Activated gamma-delta T cell (primary cell): Measurements from ENCODE around the gene GLIPR2.
"Not testable (repeated sequence)": the region's sequence is repeated elsewhere in the genome, so short reads cannot be mapped to it uniquely, and the experiment has no call there.

Source experiments
- DNase-seq: peaks from one replicate; lab custom pipeline; 2025; lab: John Stamatoyannopoulos, UW

Gene GLIPR2

DNA sequence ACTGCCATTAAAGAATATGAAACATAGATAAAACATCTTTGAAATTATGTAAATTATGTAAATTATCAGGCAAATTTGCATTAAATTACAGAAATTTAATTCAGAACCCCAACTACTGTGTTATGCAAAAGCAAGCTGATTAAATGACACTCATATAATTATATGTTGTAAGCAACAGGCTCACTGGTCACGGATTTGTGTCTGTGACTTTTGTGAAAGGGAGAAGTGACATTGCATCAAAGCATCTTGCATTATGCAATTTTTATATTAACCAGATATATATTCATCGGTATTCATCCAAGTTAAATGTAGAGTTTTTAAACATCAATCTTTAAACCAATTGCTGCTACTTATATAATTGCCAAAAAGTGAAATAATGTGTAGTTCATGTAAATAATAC is 13.0 kb upstream of the GLIPR2 start:
- DNase-seq = no peak

DNA sequence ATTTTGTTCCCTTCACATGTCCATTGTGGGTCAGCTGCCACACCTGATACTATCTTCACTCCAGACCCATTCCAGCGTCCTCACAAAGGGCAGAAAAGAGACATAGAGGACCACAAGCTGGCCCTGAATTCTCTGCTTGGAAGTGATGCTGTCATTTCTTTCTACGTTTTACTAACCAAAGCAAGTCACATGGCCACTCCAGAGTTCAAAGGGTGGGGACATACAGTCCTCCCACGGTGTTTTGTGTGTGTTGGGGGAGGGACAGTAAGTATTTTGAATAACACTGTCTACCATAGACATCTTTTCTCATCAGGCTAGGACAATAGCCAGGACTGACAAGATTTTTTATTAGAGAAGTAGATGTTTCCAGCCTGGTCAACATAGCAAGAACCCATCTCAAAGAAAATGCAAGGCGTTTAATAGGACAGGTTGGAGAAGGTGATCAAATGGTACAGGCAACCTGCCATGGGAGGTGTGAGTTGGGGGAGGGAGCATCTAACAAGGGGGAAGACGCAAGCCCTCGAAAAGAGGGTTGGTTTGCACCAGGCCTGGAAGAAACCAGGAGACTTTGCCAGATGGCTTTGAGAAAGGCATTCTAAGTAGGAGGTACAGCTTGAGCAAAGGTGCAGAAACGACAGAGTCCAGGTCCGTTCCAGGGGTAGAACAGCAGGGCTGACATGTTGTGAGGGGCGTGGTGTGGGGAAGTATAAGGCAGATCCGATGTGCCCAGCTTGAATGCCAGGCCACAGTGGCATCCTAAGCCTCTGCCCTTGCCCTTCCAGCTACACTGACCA is 11.3 kb upstream of the GLIPR2 start:
- DNase-seq = no peak

- no peak for DNase-seq
Observed at GRCh38 chr9:36126016-36126730, 10.4 kb upstream of the GLIPR2 start.

DNA sequence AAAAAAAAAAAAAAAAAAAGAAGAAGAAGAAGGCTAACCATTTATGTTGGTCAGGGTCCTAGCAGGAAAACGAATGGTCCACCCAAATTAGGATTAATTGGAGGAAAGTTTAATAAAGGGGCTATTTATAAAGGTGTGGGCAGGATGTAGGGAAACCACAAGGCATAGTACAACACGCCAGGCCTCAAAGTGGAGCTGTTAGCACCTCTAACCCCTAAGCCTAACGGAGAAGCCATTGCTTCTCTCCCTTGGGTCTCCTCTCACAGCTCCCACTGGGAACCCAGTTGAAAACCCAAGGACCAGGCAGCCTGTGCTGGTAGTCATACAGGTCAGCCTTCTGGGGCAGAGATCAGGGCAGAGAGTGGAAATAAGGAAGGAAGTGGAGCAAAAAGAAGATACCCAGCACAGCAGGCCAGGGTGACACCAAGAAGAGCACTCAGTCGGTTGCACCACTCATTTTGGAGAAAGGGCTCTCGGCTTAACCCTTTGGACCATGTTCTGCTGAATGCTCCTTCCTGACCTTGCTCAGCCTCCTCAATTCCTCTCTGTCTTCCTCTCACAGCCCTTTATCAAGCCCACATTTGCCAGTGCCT is 8.8 kb upstream of the GLIPR2 start:
- no peak for DNase-seq

GRCh38 chr9:36128349-36128748 is 8.2 kb upstream of the GLIPR2 start:
- no peak for DNase-seq

DNA sequence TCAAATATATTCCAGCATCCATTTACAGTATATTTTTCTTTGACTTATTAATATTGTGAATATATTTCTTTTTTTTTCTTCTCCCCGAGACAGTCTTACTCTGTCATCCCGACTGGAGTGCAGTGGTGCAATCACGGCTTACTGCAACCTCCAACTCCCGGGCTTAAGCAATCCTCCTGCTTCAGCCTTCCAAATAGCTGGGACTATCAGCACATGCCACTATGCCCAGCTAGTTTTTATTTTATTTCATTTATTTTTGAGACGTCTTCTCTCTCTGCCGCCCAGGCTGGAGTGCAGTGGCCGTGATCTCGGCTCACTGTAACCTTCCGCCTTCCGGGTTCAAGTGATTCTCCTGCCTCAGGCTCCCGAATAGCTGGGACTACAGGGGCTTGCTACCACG is 7.4 kb upstream of the GLIPR2 start:
- DNase-seq = no peak

GRCh38 chr9:36131666-36132065 is 4.9 kb upstream of the GLIPR2 start:
- not testable (repeated sequence) for DNase-seq

- DNase-seq = no peak
Observed at GRCh38 chr9:36132086-36132485, 4.4 kb upstream of the GLIPR2 start.

DNA sequence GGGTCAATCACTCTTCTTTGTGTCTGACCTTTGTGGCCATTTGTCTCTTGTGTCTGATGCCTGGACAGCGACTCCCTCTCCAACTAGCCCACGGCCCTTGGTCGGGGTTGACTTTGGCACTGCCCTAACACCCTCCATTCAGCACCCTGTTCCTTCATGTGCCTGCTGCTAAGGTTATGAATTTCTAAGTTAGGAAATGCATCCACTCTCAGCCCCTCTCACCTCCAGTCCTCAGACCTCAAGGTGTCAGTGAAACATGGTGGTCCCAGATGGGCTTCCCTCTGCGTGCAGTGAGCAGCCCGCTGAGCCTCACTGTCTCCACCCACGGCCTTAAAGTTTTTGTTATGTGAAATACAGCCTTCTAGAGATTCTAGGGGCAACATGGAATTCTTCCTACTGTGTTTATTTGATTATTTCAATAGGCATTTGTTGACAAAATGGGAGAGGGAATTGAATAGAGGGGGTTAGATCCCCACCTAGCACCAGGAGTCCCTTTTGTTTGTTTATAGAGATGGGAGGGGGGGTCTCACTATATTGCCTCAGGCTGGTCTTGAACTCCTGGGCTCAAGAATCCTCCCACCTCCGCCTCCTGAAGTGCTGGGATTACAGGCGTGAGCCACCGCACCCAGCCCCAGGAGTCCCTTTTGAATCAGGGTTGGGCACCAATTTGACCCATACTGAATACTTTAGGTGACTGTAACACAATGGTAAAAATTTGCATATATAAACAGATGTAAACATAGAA is 1.6 kb upstream of the GLIPR2 start:
- no peak for DNase-seq

GRCh38 chr9:36135741-36136271 is 727 bp upstream of the GLIPR2 start:
- DNase-seq = no peak

DNA sequence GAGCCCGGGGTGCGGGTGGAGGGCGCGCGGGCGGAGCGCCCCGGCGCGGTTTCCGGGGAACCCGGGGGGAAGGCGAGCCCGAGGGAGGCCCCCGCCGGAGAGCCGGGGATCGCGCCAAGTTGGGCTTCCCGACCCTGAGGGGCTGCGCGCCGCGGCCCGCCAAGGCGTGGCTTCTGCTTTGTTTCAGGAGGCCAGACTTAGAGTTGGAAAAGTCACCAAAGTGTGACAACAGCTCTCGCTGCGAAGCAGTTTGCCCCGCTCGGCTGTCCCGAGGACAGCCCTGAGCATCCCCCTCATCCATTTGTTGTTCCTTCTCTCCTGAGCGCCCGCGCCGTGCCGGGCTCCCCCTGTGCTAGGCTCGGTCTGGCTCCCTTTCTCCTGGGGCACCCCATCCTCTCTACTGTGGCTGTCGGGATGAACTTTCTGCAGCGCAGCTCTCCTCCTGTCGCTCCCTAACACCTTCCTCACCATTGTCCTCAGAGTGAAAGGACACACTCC is 410 bp downstream of the GLIPR2 start:
- no peak for DNase-seq

DNA sequence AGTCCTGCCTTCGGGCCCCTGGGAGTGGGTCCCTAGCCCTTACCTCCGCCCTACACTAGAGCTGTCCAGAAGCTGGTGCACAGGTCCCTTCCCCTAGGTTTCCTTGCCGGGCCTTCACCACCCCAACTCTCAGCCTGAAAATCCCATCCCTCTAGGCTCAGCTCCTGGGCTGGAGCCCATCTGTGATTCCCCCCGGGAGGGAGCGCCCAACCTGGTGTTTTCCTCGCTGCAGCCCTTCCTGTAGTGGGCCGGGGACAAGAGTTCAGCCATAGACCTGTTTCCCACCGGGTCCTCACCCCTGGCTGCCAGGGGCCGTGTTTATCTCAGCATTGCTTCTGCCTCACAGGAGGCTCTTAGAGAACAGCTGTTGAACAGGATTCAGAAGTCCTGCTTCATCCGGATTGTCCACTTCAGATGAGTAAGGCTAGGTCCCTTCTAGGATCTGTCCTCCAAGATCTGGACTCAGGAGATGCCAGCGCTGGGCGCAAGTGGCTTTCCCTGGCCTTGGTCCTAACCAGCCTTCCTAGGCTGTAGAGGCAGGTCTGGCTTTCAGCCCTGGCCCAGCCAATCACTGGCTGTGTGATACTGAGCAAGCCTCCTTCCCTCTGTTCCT is 965 bp downstream of the GLIPR2 start:
- no peak for DNase-seq

DNA sequence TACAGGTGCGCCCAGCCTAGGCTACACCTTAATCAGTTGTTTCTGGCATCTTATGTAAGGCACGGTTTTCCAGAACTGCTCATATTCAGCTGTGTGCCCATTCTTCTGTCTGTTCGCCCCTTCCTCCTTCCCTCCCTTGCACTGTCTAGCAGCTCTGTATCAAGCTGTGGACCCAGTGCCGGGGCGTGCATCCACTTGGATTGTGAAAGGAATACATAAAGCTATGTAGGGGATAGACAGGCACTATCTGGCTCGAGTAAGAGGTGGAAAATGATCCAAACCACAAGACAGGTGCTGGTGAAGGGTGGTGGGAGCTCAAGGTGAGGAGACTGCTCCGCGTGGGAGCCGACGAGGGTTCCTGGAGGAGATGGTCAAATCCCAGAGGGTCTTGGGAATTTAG is 2.0 kb downstream of the GLIPR2 start:
- DNase-seq = no peak

DNA sequence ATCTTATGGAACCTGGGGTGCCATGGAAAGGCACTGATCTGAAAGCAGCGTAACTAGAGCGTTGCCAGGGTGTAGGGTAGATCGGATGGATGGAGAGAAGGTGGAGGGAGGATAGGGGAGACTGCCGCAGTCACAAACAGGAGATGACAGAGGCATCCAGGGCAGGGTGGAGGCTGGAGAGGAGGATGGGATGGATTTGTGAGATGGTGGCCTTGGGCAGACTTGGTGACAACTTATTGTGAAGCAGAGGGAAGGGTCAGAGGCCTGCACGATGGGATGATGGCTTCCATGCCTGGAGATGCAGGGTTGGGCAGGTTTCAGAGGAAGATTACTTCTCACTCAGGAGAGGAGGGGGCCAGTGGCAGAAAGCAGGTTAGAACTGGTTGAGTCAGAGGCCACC is 2.4 kb downstream of the GLIPR2 start:
- no peak for DNase-seq

DNA sequence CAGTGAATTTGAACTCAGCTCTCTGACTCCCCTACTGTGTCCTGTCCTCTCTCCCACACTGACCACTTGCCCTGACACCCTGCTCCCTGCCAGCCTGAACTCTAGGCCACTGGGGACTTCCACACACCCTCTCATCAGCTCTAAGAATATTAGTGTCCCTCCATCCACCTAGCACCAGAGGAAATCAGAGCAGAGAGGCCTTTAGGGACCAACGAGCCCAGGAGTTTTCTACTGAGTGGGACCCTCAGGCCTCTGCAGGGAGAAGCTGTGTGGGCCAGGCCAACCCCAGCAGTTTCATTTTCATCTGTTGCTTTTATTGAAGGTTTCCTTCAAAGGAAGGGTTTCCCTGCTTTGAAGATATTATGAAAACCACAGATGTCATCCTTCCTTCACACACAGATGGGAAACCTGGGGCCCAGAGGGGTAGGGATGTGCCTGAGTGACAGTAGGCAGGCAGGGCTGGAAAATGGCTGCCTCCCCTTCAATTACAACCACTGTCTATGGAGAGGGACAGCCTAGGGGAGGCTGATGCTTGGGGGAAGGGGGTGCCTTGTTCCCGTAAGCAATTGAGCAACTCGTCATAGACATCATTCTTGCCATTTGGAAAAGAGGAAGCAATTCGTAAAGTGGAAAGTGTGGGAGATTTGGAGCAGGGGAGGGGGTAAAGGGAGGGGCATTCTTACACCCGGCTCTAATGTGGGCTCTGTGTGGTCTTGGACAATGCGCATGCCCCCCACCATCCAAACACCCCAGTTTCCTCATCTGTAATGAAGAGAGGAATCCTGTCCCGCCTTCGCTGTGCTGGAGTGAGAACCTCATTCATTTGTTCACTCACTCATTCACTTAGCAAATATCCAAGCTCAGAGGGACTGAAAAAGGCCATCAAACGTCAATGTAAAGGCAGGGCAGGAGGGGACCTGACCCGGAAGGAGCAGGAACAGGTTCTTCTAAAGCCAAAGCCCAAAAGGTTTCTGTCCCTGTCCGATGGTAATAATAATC is 3.9 kb downstream of the GLIPR2 start:
- DNase-seq = no peak

DNA sequence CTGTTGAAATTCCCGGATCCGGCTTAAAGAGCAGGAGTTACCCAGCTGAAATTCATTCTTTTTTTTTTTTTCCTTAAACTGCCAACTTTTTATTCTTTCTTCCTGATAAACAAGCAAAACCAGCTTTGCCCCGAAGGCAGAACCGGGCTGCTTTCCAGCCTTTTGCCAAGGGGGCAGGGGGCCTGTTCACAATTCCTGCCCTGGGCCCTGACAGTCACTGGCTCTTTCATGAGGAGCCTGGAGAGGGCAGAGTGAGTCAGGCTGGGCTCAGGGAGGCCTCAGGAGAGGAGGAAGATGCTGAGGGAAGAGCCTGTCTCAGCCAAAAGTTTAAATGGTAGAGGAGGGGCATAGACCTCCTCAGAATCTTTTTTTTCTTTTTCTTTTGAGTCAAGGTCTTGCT is 4.8 kb downstream of the GLIPR2 start:
- DNase-seq = no peak

DNA sequence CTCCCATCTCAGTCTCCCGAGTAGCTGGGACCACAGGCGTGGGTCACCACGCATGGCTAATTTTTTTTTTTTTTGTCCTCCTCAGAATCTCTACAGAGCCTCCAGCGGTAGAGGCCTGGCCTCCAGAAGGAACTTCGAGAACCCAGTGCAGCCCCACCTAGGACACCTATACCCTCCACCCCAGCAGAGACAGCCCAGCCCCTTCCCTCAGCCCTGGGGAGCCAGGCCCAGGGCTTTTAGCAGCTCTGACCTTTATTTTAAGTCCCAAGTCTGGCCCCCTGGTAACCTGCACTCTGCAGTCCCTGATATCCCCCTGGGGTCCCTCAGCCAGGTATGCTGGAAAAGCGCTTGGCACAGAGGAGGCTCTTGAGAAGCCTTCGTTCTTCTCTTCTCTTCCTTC is 5.2 kb downstream of the GLIPR2 start:
- no peak for DNase-seq

GRCh38 chr9:36142510-36143244 is 6.1 kb downstream of the GLIPR2 start:
- DNase-seq = no peak

- no peak for DNase-seq
Observed at GRCh38 chr9:36143245-36143641, 6.7 kb downstream of the GLIPR2 start.
